Mesendoderm (in vitro differentiated cells): Measurements from ENCODE around the gene UBAP1.

Source experiments
- DNase-seq: peaks from one replicate; pipeline ENCODE4 v3.0.0; 2013
- H2AK5ac ChIP-seq: 2 replicates; pipeline ENCODE4 v1.6.1; 2013; ENCODE audit warnings: low read length, inconsistent platforms
- H2BK120ac ChIP-seq: 2 replicates; pipeline ENCODE4 v1.6.1; 2013; ENCODE audit warnings: low read depth, mild to moderate bottlenecking, low read length, moderate library complexity, mixed read lengths
- H2BK15ac ChIP-seq: replicated peaks from 2 replicates; pipeline ENCODE4 v1.6.1; 2013; ENCODE audit warnings: low read depth, mild to moderate bottlenecking, moderate library complexity
- H2BK5ac ChIP-seq: 2 replicates; pipeline ENCODE4 v1.6.1; 2013; ENCODE audit warnings: low read length, inconsistent platforms
- H3K18ac ChIP-seq: 2 replicates; pipeline ENCODE4 v1.6.1; 2013; ENCODE audit warnings: mild to moderate bottlenecking, low read length, mixed read lengths
- H3K23ac ChIP-seq: one replicate; pipeline ENCODE4 v1.6.1; 2013; ENCODE audit warnings: low read length
- H3K27ac ChIP-seq: 2 replicates; pipeline ENCODE4 v1.5.1; 2013; ENCODE audit warnings: low read depth, mild to moderate bottlenecking, inconsistent platforms, low read length, moderate library complexity
- H3K27me3 ChIP-seq: 2 replicates; pipeline ENCODE4 v1.6.1; 2013; ENCODE audit warnings: low read length, control low read depth, mild to moderate bottlenecking, inconsistent platforms; ENCODE audit not compliant: insufficient read depth, poor library complexity
- H3K36me3 ChIP-seq: 2 replicates; pipeline ENCODE4 v1.6.1; 2013; ENCODE audit warnings: low read length, inconsistent platforms; ENCODE audit not compliant: control insufficient read depth, insufficient read depth
- H3K4ac ChIP-seq: one replicate; pipeline ENCODE4 v1.6.1; 2013; ENCODE audit warnings: low read depth, mild to moderate bottlenecking, low read length, moderate library complexity
- H3K4me1 ChIP-seq: 2 replicates; pipeline ENCODE4 v1.6.1; 2013; ENCODE audit warnings: low read depth, low read length, inconsistent platforms; ENCODE audit not compliant: control insufficient read depth
- H3K4me2 ChIP-seq: 2 replicates; pipeline ENCODE4 v1.6.1; 2013; ENCODE audit warnings: low read length
- H3K4me3 ChIP-seq: 2 replicates; pipeline ENCODE4 v1.5.1; 2013; ENCODE audit warnings: mild to moderate bottlenecking, low read length
- H3K56ac ChIP-seq: one replicate; pipeline ENCODE4 v1.6.1; 2013; ENCODE audit warnings: low read length
- H3K79me1 ChIP-seq: 2 replicates; pipeline ENCODE4 v1.6.1; 2013; ENCODE audit warnings: low read length, inconsistent platforms
- H3K79me2 ChIP-seq: 2 replicates; pipeline ENCODE4 v1.6.1; 2013; ENCODE audit warnings: mild to moderate bottlenecking, low read length; ENCODE audit not compliant: control insufficient read depth, insufficient read depth
- H3K9ac ChIP-seq: 2 replicates; pipeline ENCODE4 v1.6.1; 2013; ENCODE audit warnings: low read length, inconsistent platforms
- H4K5ac ChIP-seq: one replicate; pipeline ENCODE4 v1.6.1; 2013; ENCODE audit warnings: low read length
- H4K8ac ChIP-seq: one replicate; pipeline ENCODE4 v1.6.1; 2013; ENCODE audit warnings: low read depth, mild to moderate bottlenecking, control low read depth, low read length, moderate library complexity
- WGBS: extraction: QIAGEN DNeasy Blood & Tissue Kit; methylation state at CpG from one replicate; pipeline ENCODE4 v1.1.7; 2013; ENCODE audit warnings: low lambda C conversion rate, missing lambda C conversion rate; ENCODE audit not compliant: insufficient coverage; ENCODE audit errors: extremely low coverage; 5-methylcytosine and 5-hydroxymethylcytosine counted together

The UBAP1 gene

GRCh38 chr9:34139477-34140146 lies 39.2 kb upstream of the UBAP1 start:
- H3K4me2 ChIP-seq = no peak overlapping the region
- no peak overlapping the region for H2BK5ac ChIP-seq
- no peak overlapping the region for H3K4me3 ChIP-seq
- no peak overlapping the region for H3K56ac ChIP-seq
- H3K9ac ChIP-seq = no peak overlapping the region
- H2BK15ac ChIP-seq = no peak overlapping the region
- no peak overlapping the region for H3K27ac ChIP-seq
- no peaks in the 10 kb centered on the region for H3K4me1 ChIP-seq
- no peaks in the 10 kb centered on the region for H3K79me1 ChIP-seq
- H3K4ac ChIP-seq = no peak overlapping the region
- no peak overlapping the region for H4K5ac ChIP-seq
- WGBS = no CpG with 5 or more reads among the region's 5 CpGs
- H3K18ac ChIP-seq = no peak overlapping the region
- no peak overlapping the region for H2AK5ac ChIP-seq
- no peaks in the 10 kb centered on the region for H3K27me3 ChIP-seq
- H3K79me2 ChIP-seq = no peaks in the 10 kb centered on the region
- H3K23ac ChIP-seq = no peak overlapping the region
- no peaks in the 10 kb centered on the region for H3K36me3 ChIP-seq
- H4K8ac ChIP-seq = no peak overlapping the region
- H2BK120ac ChIP-seq = no peak overlapping the region
- DNase-seq = peak; percentile 26

DNA sequence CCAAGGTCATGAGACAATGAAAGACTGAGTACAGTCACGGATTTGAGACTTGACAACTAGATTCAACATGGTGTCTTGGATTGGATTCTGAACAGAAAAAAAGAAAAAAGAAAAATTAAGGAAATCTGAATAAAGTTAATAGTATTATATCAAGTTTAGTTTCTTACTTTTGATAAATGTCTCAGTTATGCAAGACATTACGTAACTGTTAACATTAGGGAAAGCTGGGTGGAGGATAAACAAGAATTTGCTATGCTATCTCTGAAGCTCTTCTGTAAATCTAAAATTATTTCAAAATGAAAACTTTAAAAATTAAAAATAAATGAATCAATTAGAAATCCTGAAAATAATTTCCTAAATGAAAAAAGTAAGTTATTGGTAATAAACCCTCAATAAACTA lies 38.0 kb upstream of the UBAP1 start:
- no peak overlapping the region for H2AK5ac ChIP-seq
- no peaks in the 10 kb centered on the region for H3K36me3 ChIP-seq
- H3K4ac ChIP-seq = no peak overlapping the region
- H2BK5ac ChIP-seq = no peak overlapping the region
- no peak overlapping the region for H2BK15ac ChIP-seq
- H3K79me1 ChIP-seq = no peaks in the 10 kb centered on the region
- no peak overlapping the region for H3K56ac ChIP-seq
- no peak overlapping the region for H3K4me3 ChIP-seq
- no peak overlapping the region for H2BK120ac ChIP-seq
- no peaks in the 10 kb centered on the region for H3K4me1 ChIP-seq
- no peaks in the 10 kb centered on the region for H3K79me2 ChIP-seq
- H3K18ac ChIP-seq = no peak overlapping the region
- no peak overlapping the region for H3K27ac ChIP-seq
- no peak overlapping the region for H3K23ac ChIP-seq
- WGBS = no CpG with 5 or more reads among the region's 2 CpGs
- H3K9ac ChIP-seq = no peak overlapping the region
- no peak overlapping the region for H4K8ac ChIP-seq
- no peaks in the 10 kb centered on the region for H3K27me3 ChIP-seq
- no peak overlapping the region for H3K4me2 ChIP-seq
- DNase-seq = no peak
- no peak overlapping the region for H4K5ac ChIP-seq

DNA sequence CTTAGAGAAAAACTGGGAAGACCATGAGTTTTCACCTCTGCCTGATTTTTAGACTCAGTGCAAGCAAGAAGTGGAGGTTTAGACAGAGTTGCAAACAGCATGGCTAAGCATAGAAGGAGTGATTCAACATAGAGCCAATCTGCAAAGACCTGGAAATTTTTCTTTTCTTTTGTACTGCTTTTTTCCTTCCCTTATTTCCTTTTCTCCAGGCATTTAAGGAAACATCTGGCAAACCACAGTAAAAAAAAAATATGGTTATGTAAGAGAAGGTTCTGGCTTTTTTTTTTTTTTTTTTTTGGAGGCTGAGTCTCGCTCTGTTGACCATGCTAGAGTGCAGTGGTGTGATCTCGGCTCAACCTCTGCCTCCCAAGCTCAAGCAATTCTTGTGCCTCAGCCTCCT lies 35.7 kb upstream of the UBAP1 start:
- no peak overlapping the region for H2BK5ac ChIP-seq
- H3K56ac ChIP-seq = no peak overlapping the region
- no peaks in the 10 kb centered on the region for H3K36me3 ChIP-seq
- H3K27ac ChIP-seq = no peak overlapping the region
- H3K79me1 ChIP-seq = no peaks in the 10 kb centered on the region
- no peak overlapping the region for H3K4me3 ChIP-seq
- no peak overlapping the region for H3K18ac ChIP-seq
- no peaks in the 10 kb centered on the region for H3K79me2 ChIP-seq
- H3K4ac ChIP-seq = no peak overlapping the region
- no peak overlapping the region for H3K9ac ChIP-seq
- H3K4me2 ChIP-seq = no peak overlapping the region
- no peak overlapping the region for H4K8ac ChIP-seq
- H2AK5ac ChIP-seq = no peak overlapping the region
- H3K4me1 ChIP-seq = no peaks in the 10 kb centered on the region
- no peak overlapping the region for H2BK15ac ChIP-seq
- no peak overlapping the region for H4K5ac ChIP-seq
- H3K27me3 ChIP-seq = no peaks in the 10 kb centered on the region
- no peak overlapping the region for H3K23ac ChIP-seq
- no peak overlapping the region for H2BK120ac ChIP-seq
- no peak for DNase-seq
- no CpG with 5 or more reads among the region's 2 CpGs for WGBS

- no peak overlapping the region for H3K27ac ChIP-seq
- no peaks in the 10 kb centered on the region for H3K27me3 ChIP-seq
- no peak overlapping the region for H3K4me2 ChIP-seq
- H3K4me1 ChIP-seq = no peaks in the 10 kb centered on the region
- H3K4ac ChIP-seq = no peak overlapping the region
- H3K4me3 ChIP-seq = no peak overlapping the region
- H3K36me3 ChIP-seq = no peaks in the 10 kb centered on the region
- H4K5ac ChIP-seq = no peak overlapping the region
- no peak overlapping the region for H2BK15ac ChIP-seq
- H3K56ac ChIP-seq = no peak overlapping the region
- H4K8ac ChIP-seq = no peak overlapping the region
- H3K18ac ChIP-seq = no peak overlapping the region
- no peaks in the 10 kb centered on the region for H3K79me1 ChIP-seq
- no peak overlapping the region for H3K9ac ChIP-seq
- whole genome bisulfite sequencing = no CpG with 5 or more reads among the region's 3 CpGs
- H3K79me2 ChIP-seq = no peaks in the 10 kb centered on the region
- no peak overlapping the region for H3K23ac ChIP-seq
- H2BK120ac ChIP-seq = no peak overlapping the region
- no peak overlapping the region for H2BK5ac ChIP-seq
- H2AK5ac ChIP-seq = no peak overlapping the region
- peak; percentile 19 for DNase-seq
Observed at GRCh38 chr9:34145165-34145564, 33.7 kb upstream of the UBAP1 start.

DNA sequence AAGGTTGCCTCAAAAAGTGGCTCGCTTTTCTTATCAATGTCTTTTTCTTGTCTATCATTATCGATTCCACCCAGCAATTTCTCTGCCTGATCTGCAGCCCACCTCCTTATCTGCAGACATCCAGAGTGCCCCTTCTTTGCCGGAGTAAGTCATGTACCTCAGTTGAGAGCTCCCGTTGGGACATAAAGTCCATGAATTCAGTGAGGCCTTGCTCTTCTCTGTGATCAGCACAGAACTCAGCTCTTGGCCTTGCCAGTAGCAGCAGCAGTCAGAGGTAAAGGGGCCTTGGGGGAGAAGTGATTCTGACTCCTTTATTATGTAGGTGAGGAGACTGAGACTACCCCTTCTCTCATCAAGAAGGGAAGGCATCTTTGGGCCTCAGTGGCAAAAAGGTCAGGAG lies 27.4 kb upstream of the UBAP1 start:
- Histone ChIP-seq H2BK5ac (no peak overlapping the region), H3K36me3 (no peaks in the 10 kb centered on the region), H3K56ac (no peak overlapping the region), H3K4me3 (no peak overlapping the region), H2BK15ac (no peak overlapping the region), H4K8ac (no peak overlapping the region), H4K5ac (no peak overlapping the region), H3K9ac (no peak overlapping the region), H3K27me3 (no peaks in the 10 kb centered on the region), H3K79me1 (no peaks in the 10 kb centered on the region), H3K27ac (no peak overlapping the region), H2BK120ac (no peak overlapping the region), H3K18ac (no peak overlapping the region), H3K79me2 (no peaks in the 10 kb centered on the region), H3K4ac (no peak overlapping the region), H3K4me2 (no peak overlapping the region), H3K4me1 (no peaks in the 10 kb centered on the region), H3K23ac (no peak overlapping the region), H2AK5ac (no peak overlapping the region)
- WGBS = no CpG with 5 or more reads among the region's 4 CpGs
- DNase-seq = no peak

GRCh38 chr9:34154057-34154456 lies 24.8 kb upstream of the UBAP1 start:
- H3K79me1 ChIP-seq = no peaks in the 10 kb centered on the region
- no peak overlapping the region for H3K4ac ChIP-seq
- no peak for DNase-seq
- no peak overlapping the region for H2BK15ac ChIP-seq
- H3K4me1 ChIP-seq = no peaks in the 10 kb centered on the region
- H3K4me3 ChIP-seq = no peak overlapping the region
- H2BK5ac ChIP-seq = no peak overlapping the region
- H2AK5ac ChIP-seq = no peak overlapping the region
- H3K27me3 ChIP-seq = no peaks in the 10 kb centered on the region
- H2BK120ac ChIP-seq = no peak overlapping the region
- H3K18ac ChIP-seq = no peak overlapping the region
- no peak overlapping the region for H3K56ac ChIP-seq
- no peak overlapping the region for H3K27ac ChIP-seq
- H3K9ac ChIP-seq = no peak overlapping the region
- H3K36me3 ChIP-seq = no peaks in the 10 kb centered on the region
- no peaks in the 10 kb centered on the region for H3K79me2 ChIP-seq
- no peak overlapping the region for H4K5ac ChIP-seq
- no peak overlapping the region for H3K4me2 ChIP-seq
- no peak overlapping the region for H3K23ac ChIP-seq
- no CpG with 5 or more reads among the region's 1 CpG for WGBS
- no peak overlapping the region for H4K8ac ChIP-seq
